Fibroblast of the conjunctiva (primary cell): ENCODE results near the gene INPP5D.
"Not testable (repeated sequence)": the region's sequence is repeated elsewhere in the genome, so short reads cannot be mapped to it uniquely, and the experiment has no call there.

Experiments
- DNase-seq: peaks from one replicate; pipeline ENCODE4 v3.0.0-alpha.2; 2010; ENCODE audit warnings: low read depth

INPP5D gene

GRCh38 chr2:233116946-233117345, 56.8 kb downstream of the INPP5D start:
- no peak for DNase-seq

- no peak for DNase-seq
Observed at GRCh38 chr2:233117351-233117750, 57.2 kb downstream of the INPP5D start.

- DNase-seq, result no peak
Observed at GRCh38 chr2:233117811-233118647, 57.9 kb downstream of the INPP5D start.

GRCh38 chr2:233118648-233119000, 58.5 kb downstream of the INPP5D start:
- no peak for DNase-seq

DNA sequence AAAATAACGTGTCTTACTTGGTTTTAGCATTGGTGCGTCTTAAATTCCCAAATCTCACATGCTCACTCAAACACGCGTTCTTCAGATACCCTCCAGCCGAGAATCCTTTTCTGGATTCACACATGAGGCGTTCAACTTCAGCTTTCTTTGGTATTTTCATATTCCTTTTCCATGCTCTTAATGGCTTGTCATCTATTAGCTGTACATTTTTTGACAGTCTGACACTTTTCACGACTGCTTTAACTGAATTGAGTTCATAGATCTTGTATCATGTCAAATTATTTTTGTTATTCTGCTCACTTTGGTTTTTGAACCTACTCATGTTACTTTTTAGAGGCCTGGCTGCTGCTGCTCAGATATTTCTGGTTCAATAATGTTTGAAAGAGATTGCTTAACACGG, 59.0 kb downstream of the INPP5D start:
- no peak for DNase-seq

GRCh38 chr2:233119806-233120205, 59.7 kb downstream of the INPP5D start:
- DNase-seq, result no peak

DNA sequence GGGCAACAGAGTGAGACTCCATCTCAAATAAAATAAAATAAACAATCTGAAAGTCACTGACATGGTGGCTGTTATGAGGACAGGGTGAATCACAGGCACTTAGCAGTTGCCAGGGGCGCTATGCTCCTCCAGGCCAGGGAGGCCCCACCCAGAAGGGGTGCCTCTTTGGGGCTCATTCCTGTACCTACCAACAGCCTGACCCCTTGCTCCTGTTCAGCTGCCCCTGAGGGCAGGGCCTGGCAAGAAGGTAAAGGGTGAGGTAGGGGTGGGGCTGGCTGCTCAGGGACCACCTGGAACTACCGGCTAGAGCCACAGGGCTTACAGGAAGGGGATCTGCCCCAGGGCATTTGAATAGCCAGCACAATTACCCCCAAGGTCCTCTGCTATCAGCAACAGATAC, 60.3 kb downstream of the INPP5D start:
- DNase-seq, result no peak

GRCh38 chr2:233121856-233122255, 61.7 kb downstream of the INPP5D start:
- no peak for DNase-seq

DNA sequence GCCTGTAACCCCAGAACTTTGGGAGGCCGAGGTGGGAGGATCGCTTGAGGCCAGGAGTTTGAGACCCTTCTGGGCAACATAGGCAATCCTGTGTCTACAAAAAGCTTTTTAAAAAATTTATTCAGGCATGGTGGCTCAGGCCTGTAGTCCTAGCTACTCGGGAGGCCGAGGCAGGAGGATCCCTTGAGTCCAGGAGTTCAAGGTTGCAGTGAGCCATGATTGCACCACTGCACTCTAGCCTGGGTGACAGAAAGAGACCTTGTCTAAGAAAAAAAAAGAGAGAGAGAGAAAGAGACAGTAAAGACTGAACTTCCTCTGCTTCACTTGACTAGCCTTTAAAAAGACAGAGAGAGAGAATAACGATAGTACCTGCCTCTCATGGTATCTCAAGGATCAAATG, 62.4 kb downstream of the INPP5D start:
- DNase-seq, result no peak

DNA sequence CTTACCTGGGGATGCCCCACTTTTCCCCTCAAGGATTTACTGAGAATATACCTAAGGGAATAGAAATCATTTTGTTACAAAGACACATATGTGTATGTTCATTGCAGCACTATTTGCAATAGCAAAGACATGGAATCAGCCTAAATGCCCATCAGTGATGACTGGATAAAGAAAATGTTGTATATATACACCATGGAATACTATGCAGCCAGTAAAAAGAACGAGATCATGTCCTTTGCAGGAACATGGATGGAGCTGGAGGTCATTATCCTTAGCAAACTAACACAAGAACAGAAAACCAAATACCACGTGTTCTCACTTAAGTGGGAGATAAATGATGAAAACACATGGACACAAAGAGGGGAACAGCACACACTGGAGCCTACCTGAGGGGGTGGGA, 63.4 kb downstream of the INPP5D start:
- DNase-seq, result not testable (repeated sequence)

DNA sequence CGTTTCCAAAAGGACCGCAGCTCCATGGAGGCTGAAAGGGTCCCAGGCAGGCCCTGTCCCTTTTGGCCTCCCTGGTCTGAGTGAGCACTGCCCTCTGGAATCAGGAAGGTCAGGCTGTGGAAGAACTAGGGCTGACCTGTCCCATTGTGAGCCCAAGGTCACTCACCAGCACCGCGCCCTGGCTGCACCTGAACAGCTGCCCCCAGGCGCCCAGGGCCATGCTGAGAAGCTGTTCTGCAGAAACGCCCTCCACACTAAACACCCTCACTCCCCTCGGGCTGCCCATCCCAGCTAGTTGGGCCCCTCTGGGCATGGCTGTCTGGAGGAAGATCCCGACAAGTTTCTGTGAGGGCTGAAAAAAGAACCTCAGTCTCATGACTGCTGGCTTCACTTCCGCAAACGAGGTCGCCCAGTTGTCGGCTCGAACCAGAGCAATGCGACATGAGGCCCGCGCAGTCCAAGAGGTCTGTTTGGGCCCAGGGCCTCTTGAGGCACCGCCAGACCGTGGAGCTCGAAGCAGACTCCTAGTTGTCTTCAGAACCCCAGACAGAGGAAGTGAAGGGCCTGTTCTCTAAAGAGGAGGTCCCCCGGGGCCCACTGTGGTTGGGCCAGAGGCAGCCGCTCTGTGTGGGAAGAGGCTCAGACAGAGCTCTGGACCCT, 64.4 kb downstream of the INPP5D start:
- no peak for DNase-seq

DNA sequence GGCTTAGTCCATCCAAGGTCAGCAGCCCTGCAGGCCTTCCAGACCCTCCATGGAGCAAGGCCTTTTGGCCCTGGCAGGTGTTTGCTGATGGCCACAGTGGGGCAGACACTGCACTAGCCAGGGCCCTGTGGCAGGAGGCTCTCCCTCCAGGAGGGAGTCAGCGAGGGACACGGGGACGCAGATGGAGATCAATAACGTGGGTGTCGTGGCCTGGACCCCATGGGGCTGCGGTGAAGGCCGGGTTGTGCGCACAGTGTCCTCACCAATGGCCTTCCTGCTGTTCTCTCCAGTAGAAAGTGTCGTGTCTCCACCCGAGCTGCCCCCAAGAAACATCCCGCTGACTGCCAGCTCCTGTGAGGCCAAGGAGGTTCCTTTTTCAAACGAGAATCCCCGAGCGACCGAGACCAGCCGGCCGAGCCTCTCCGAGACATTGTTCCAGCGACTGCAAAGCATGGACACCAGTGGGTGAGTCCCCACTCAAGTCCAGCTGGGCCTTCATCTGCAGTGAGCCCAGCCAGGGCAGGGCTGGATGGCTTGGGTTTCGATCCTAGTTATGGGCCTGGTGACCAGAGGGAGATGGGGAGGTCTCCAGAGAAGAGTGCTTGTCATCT, 65.4 kb downstream of the INPP5D start:
- DNase-seq, result no peak

DNA sequence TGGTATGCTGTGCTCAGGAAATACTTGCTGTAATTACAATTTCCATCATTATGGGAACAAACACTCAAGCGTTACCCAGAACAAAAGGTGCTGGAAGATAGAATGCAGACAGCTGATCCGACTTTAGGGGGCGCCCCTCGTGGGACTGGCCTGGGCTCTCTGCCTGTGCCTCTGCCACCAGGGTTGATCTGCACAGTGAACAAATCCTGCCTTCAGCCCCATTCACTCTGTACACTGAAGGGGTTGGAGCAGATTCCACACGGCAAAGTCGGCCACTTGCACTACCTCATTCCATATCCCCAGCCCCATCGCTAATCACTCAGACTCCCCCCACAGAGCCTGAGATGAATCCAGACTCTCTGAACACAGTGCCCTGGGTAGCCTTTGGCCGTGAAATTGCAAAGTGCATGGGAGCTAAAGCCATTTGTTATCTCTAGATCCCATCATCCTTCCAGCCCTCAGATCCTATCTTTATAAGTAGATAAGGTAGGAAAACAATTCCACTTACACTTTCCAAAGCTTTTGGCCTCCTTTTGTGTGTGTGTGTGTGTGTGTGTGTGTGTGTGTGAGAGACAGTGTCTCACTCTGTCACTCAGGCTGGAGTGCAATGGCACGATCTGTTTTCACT, 69.3 kb downstream of the INPP5D start:
- DNase-seq, result no peak

- DNase-seq, result no peak
Observed at GRCh38 chr2:233130024-233130423, 69.9 kb downstream of the INPP5D start.

DNA sequence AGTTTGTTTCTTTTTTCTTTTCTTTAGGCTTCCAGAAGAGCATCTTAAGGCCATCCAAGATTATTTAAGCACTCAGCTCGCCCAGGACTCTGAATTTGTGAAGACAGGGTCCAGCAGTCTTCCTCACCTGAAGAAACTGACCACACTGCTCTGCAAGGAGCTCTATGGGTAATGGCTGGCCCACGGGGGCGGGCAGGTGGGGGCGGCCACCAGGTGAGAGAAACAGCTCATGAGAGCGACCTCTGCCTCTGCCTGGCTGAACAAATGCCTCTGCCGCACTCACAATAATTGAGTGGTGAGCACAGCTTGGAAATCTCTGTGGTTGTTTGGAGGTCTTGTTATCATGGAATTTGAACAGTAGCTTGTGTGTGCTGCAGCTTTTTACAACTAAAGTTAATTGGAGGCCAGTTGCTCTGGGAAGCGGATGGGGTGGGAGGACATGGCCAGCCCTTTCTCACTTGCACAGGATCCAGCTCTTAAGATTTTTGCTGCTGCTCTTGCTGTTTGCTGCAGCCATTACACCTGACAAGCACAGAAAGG, 70.4 kb downstream of the INPP5D start:
- no peak for DNase-seq

DNA sequence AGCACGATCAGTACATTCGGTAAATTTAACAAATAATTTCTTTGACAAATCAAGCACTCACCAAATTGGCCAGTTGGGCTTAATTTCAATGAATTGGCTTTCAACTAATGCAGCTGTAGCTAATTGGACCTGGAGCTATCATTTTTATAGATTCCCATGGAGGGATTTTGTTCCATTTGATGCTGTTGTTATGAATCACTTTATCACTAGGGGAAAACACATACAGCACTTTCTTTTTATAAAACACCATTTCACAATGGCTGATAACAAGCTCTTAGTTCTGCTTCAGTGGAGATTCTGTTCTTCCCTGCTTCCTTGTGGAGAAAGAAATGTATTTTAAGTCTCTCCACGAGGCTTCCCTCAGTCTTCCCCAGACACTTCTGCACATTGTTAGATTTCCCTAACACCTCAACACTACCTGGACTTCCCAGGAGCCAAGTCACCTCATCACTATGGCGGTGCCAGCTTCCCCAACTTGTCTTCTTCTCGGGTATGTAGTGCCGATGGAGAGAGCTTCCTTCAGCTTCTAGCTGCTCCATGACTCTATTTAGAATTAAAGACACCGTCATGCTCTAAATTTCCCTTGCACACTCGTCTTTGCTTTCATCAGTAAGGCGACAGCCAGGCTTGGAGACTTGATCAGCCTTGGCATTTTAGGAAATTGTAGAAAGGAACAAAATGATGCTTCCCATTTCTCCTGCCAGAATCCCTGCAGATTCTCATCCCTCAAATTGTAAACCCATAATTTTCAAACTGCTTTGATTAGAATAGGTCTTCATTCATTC, 72.0 kb downstream of the INPP5D start:
- DNase-seq, result no peak

DNA sequence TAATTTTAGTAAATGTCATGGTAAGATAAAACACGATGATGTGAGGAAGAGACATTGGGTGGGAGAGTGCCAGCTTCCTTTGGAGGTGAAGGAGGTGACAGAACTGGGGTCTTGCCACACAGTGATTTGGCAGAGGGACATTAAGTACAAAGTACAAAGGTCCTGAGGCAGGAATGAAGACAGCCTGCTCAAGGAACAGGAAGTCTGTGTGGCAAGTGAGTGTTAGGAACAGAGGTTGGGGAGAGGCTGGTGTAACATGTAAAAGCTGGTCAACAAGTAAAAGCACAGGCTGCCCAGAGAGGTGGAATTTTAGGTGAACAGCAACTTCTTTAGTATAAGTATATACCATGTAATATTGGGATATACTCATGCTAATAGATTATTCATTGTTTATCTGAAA, 73.1 kb downstream of the INPP5D start:
- no peak for DNase-seq

DNA sequence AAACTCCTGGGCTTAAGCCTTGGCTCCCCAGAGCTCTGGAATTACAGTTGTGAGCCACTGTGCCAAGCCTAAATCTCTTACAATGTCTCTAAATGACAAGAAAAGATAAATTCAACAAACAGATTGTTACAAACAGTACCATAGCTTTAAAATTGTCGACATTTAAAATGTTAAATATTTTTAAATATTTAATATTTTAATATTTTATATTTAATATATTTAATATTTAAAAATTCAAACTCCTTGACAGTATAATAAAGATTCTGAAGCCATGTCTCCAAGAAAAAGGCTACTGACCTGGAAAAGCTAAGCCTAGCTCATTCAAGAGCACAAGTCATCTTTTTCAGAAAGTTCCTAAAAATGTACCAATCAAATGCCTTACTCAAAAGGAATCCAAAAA, 75.3 kb downstream of the INPP5D start:
- no peak for DNase-seq

DNA sequence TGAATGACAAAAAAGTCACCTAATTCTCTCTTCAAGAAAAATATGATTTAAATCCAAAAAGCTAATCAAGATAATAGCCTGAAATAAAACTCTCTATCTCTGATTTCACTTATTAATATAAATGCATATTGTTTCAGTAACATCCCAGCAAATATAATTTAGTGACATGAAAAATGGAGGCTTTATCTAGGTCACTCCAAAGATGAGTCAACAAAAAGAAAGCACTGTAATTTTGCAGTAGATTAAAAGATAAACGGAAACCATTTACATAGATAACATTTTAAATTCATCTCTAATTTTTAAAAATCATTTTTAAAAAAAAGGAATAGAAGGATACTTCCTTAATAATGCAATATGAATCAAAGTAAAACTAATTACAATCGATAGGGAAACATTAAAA, 76.9 kb downstream of the INPP5D start:
- DNase-seq, result no peak

- DNase-seq, result no peak
Observed at GRCh38 chr2:233140077-233140585, 80.0 kb downstream of the INPP5D start.

GRCh38 chr2:233140978-233141377, 80.8 kb downstream of the INPP5D start:
- no peak for DNase-seq

- DNase-seq, result no peak
Observed at GRCh38 chr2:233141901-233142300, 81.8 kb downstream of the INPP5D start.
